Osteoblast (primary cell): ENCODE results near the gene AFF3. TPM values are rescaled to one million over a fixed set of nuclear protein-coding genes. Genes with fewer than 3 reads are reported as not detected.

Experiments used
- DNase-seq: peaks from one replicate; pipeline ENCODE4 v3.0.0; 2011; ENCODE audit warnings: low spot score, mixed read lengths; ENCODE audit not compliant: insufficient read length; ENCODE audit errors: missing footprints
- H2AFZ ChIP-seq: 2 replicates; pipeline ENCODE4 v1.6.0; 2011; ENCODE audit warnings: mild to moderate bottlenecking, low read length
- H3K27ac ChIP-seq: 2 replicates; pipeline ENCODE4 v1.5.1; 2011; ENCODE audit warnings: mild to moderate bottlenecking, low read depth, low read length, moderate library complexity
- H3K27me3 ChIP-seq: 2 replicates; pipeline ENCODE4 v1.6.0; 2012; ENCODE audit warnings: mild to moderate bottlenecking, control low read depth, inconsistent platforms, low read length, moderate library complexity; ENCODE audit not compliant: insufficient read depth
- H3K36me3 ChIP-seq: 2 replicates; pipeline ENCODE4 v1.5.1; 2011; ENCODE audit warnings: mild to moderate bottlenecking, low read length, control low read depth, moderate library complexity; ENCODE audit not compliant: insufficient read depth
- H3K4me1 ChIP-seq: 2 replicates; pipeline ENCODE4 v1.5.1; 2011; ENCODE audit warnings: mild to moderate bottlenecking, low read length, control low read depth, moderate library complexity; ENCODE audit not compliant: insufficient read depth
- H3K4me2 ChIP-seq: 2 replicates; pipeline ENCODE4 v1.6.0; 2011; ENCODE audit warnings: mild to moderate bottlenecking, low read length; ENCODE audit not compliant: insufficient read depth
- H3K4me3 ChIP-seq: fragments of 200-600 bp; sonication (generic); 3 replicates; pipeline ENCODE4 v1.5.1; 2012; ENCODE audit warnings: mild to moderate bottlenecking, low read length, inconsistent platforms; ENCODE audit not compliant: insufficient read depth
- H3K79me2 ChIP-seq: 2 replicates; pipeline ENCODE4 v1.6.0; 2012; ENCODE audit warnings: mild to moderate bottlenecking, low read length, control low read depth, inconsistent platforms; ENCODE audit not compliant: insufficient read depth
- H3K9me3 ChIP-seq: 2 replicates; pipeline ENCODE4 v1.5.1; 2011; ENCODE audit warnings: low read depth, low read length, control low read depth
- H4K20me1 ChIP-seq: 2 replicates; pipeline ENCODE4 v1.6.0; 2012; ENCODE audit warnings: mild to moderate bottlenecking, low read length, control low read depth; ENCODE audit not compliant: insufficient read depth
- total RNA-seq: library from RNA; depleted of rRNA; stranded (reverse); fragments of >200 nt; gene quantifications from 2 replicates; pipeline ENCODE4 v1.2.3, GENCODE V29; 2012
- TF ChIP-seq, protein P1 (sequence below): IDR thresholded peaks from 2 replicates; pipeline ENCODE4 v1.5.1; 2011; ENCODE audit warnings: mild to moderate bottlenecking, low read depth, low read length, moderate library complexity; ENCODE audit errors: extremely low read depth

The AFF3 gene
- total RNA-seq, 1 donor, result 4.3 TPM

DNA sequence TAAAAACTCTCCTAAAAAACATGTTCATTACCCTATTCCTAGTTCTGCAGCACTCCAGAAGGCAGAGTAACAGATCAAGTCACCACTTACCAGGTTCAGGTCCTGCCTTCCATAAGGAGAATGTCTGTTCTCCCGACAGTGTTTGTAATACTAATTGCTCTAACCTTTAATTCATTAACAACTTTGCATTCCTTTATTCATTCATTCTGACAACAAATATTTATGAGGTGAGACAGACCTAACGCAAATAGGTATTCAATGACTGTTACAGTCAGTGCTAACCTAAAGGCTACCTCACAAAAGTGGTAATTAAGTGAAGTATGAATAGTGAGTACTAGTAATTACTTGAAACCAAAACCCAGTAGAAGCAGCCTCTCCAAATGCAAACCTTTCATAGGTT lies 224.0 kb downstream of the AFF3 start:
- no peak for DNase-seq
- Histone ChIP-seq H3K9me3 (no peaks in the 10 kb centered on the region), H3K4me1 (no peaks in the 10 kb centered on the region), H3K27ac (no peak overlapping the region), H3K4me3 (no peak overlapping the region), H3K4me2 (no peak overlapping the region), H2AFZ (no peak overlapping the region), H3K79me2 (no peaks in the 10 kb centered on the region), H3K27me3 (peaks cover 3% of the 10 kb centered on the region), H3K36me3 (no peaks in the 10 kb centered on the region), H4K20me1 (no peaks in the 10 kb centered on the region)
- TF ChIP-seq, protein P1, sequence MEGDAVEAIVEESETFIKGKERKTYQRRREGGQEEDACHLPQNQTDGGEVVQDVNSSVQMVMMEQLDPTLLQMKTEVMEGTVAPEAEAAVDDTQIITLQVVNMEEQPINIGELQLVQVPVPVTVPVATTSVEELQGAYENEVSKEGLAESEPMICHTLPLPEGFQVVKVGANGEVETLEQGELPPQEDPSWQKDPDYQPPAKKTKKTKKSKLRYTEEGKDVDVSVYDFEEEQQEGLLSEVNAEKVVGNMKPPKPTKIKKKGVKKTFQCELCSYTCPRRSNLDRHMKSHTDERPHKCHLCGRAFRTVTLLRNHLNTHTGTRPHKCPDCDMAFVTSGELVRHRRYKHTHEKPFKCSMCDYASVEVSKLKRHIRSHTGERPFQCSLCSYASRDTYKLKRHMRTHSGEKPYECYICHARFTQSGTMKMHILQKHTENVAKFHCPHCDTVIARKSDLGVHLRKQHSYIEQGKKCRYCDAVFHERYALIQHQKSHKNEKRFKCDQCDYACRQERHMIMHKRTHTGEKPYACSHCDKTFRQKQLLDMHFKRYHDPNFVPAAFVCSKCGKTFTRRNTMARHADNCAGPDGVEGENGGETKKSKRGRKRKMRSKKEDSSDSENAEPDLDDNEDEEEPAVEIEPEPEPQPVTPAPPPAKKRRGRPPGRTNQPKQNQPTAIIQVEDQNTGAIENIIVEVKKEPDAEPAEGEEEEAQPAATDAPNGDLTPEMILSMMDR, result no peak

DNA sequence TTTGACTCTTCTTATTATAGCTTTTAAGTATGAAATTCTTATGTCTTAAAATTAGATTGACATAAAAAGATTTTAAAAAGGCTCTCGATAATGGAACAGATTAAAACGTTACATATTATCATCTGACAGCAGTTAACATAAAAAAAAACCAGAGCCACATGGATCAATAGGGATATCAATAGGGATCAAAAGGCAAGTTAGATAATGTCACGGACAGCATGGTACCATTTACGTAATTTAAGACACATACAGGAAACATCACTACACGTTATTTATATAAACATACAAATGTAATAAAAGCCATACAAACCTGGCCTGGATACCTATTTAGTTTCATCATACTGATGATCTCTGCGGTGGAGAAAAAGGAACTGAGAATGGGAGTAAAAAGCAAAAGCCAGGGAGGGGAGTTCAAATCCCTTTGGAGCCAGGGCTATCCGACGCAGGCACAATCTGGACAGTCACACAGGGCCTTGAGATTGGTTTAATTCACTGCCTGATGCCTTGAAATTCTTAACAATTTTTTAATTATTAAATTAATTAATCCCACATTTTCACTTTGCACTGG lies 227.2 kb downstream of the AFF3 start:
- TF ChIP-seq, protein P1, result no peak
- no peaks in the 10 kb centered on the region for H3K36me3 ChIP-seq
- no peak overlapping the region for H2AFZ ChIP-seq
- H3K4me1 ChIP-seq, result peaks cover 4% of the 10 kb centered on the region
- no peaks in the 10 kb centered on the region for H3K9me3 ChIP-seq
- no peak for DNase-seq
- no peak overlapping the region for H3K27ac ChIP-seq
- H4K20me1 ChIP-seq, result no peaks in the 10 kb centered on the region
- peaks cover 3% of the 10 kb centered on the region for H3K27me3 ChIP-seq
- no peak overlapping the region for H3K4me2 ChIP-seq
- no peaks in the 10 kb centered on the region for H3K79me2 ChIP-seq
- no peak overlapping the region for H3K4me3 ChIP-seq

DNA sequence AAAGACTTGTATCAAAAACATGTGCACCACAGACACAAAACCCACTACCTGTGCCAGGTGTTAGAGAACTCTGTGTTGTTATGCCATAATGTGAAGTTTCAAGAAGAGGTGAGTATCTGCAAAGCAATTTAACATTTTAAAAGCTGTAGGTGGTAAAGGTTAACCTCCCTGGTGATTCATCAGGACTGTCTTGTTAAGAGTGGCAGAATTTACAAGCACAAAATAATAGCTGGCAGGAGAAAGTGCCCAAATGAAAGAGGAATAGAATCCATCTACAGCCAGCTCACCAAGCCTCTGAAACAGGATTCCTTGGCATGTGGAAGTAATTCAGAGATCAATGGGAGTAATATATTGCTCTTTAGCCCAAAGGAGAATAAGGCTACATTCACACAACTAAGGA lies 230.7 kb downstream of the AFF3 start:
- H3K27ac ChIP-seq, result no peak overlapping the region
- H3K79me2 ChIP-seq, result no peaks in the 10 kb centered on the region
- peaks cover 4% of the 10 kb centered on the region for H3K4me1 ChIP-seq
- H3K9me3 ChIP-seq, result no peaks in the 10 kb centered on the region
- no peak for DNase-seq
- TF ChIP-seq, protein P1, result no peak
- no peak overlapping the region for H3K4me3 ChIP-seq
- H3K4me2 ChIP-seq, result no peak overlapping the region
- H2AFZ ChIP-seq, result no peak overlapping the region
- H3K36me3 ChIP-seq, result no peaks in the 10 kb centered on the region
- no peaks in the 10 kb centered on the region for H3K27me3 ChIP-seq
- H4K20me1 ChIP-seq, result no peaks in the 10 kb centered on the region

DNA sequence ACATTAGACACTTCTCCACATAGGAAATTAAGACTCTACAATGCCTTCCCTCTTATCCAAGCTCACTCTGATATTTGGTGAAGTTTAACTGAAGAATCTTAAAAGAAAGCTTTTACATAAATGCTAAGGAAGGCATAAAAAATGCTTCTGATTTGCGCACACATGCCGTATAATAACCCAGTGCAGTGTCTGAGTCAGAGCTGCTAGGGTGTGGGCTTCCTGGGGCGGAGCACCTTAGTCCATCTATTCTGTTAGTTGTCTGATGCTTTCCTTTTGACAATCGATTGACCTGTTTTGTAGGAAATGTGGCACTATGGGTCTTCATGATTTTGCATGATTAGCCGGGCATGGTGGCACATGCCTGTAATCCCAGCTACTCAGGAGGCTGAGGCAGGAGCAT lies 231.5 kb downstream of the AFF3 start:
- Histone ChIP-seq H4K20me1 (no peaks in the 10 kb centered on the region), H3K4me2 (no peak overlapping the region), H3K27me3 (no peaks in the 10 kb centered on the region), H3K4me1 (peaks cover 4% of the 10 kb centered on the region), H3K79me2 (no peaks in the 10 kb centered on the region), H3K4me3 (no peak overlapping the region), H2AFZ (no peak overlapping the region), H3K9me3 (no peaks in the 10 kb centered on the region), H3K36me3 (no peaks in the 10 kb centered on the region), H3K27ac (no peak overlapping the region)
- DNase-seq, result no peak
- TF ChIP-seq, protein P1, result no peak
